Caco-2 (cell line): ENCODE measurements around the gene EPHB6. TPM values are rescaled to one million over a fixed set of nuclear protein-coding genes. Genes with fewer than 3 reads are reported as not detected.

Source experiments
- BruUV-seq: library from RNA; stranded (reverse); fragments of 400-500 nt; replicated peaks from 2 replicates; lab custom pipeline; 2021; lab: Mats Ljungman, UMichigan
- CTCF ChIA-PET: fragments of 300-600 bp; sonication (Branson Sonifier 250); formaldehyde crosslinking; loops from one replicate; lab custom pipeline; 2022; ENCODE audit warnings: antibody characterized with exemption; lab: Charles Lee
- POLR2A ChIA-PET: fragments of 300-600 bp; sonication (Branson Sonifier 250); formaldehyde crosslinking; loops from one replicate; lab custom pipeline; 2022; ENCODE audit warnings: antibody characterized with exemption; lab: Charles Lee
- DNase-seq, 2 experiments: peaks; one replicate each; pipeline versions ENCODE4 v3.0.0 to v3.0.0-alpha.2; 2020 to 2022
- H3K27me3 ChIP-seq: replicated peaks from 2 replicates; pipeline ENCODE4 v1.6.0; 2011; ENCODE audit warnings: low read length; ENCODE audit not compliant: control insufficient read depth, insufficient read depth
- H3K36me3 ChIP-seq: 2 replicates; pipeline ENCODE4 v1.5.1; 2011; ENCODE audit warnings: low read length; ENCODE audit not compliant: control insufficient read depth, insufficient read depth
- H3K4me1 ChIP-seq: fragments of 250-450 bp; sonication (Bioruptor Pico); 2 replicates; pipeline ENCODE4 v1.5.1; 2020; ENCODE audit warnings: mild to moderate bottlenecking
- H3K4me3 ChIP-seq: 2 replicates; pipeline ENCODE4 v1.5.1; 2011; ENCODE audit warnings: low read depth, mild to moderate bottlenecking, control low read depth, low read length
- H3K9me3 ChIP-seq: fragments of 250-450 bp; sonication (Bioruptor Pico); 2 replicates; pipeline ENCODE4 v1.5.1; 2020; ENCODE audit warnings: mild to moderate bottlenecking, moderate library complexity
- H3K27ac Mint-ChIP-seq: one replicate; pipeline ENCODE4 v1.8.0; 2022; ENCODE audit warnings: mixed read lengths; ENCODE audit not compliant: unreplicated experiment
- H3K27me3 Mint-ChIP-seq: one replicate; pipeline ENCODE4 v1.8.0; 2022; ENCODE audit warnings: mixed read lengths; ENCODE audit not compliant: insufficient read depth, unreplicated experiment
- H3K36me3 Mint-ChIP-seq: one replicate; pipeline ENCODE4 v1.8.0; 2022; ENCODE audit warnings: mild to moderate bottlenecking, mixed read lengths; ENCODE audit not compliant: insufficient read depth, unreplicated experiment
- H3K4me1 Mint-ChIP-seq: one replicate; pipeline ENCODE4 v1.8.0; 2022; ENCODE audit warnings: low read depth, mixed read lengths; ENCODE audit not compliant: unreplicated experiment
- H3K4me3 Mint-ChIP-seq: one replicate; pipeline ENCODE4 v1.8.0; 2022; ENCODE audit warnings: mild to moderate bottlenecking, moderate library complexity, mixed read lengths; ENCODE audit not compliant: unreplicated experiment
- H3K9me3 Mint-ChIP-seq: one replicate; pipeline ENCODE4 v1.8.0; 2022; ENCODE audit warnings: mixed read lengths; ENCODE audit not compliant: unreplicated experiment
- CTCF ChIP-seq, 2 experiments: fragments of 200-600 bp in 1 of 2; IDR thresholded peaks; 1 replicate in 1 of 2; 2 replicates in 1 of 2; pipeline versions ENCODE4 v1.5.1 to v1.8.0; 2011 to 2022; ENCODE audit warnings: antibody characterized with exemption in 1 of 2, control low read depth in 1 of 2, inconsistent platforms in 1 of 2, low read depth in 1 of 2, low read length in 1 of 2, mild to moderate bottlenecking in 1 of 2, moderate library complexity in 1 of 2; ENCODE audit not compliant: insufficient read depth in 1 of 2, severe bottlenecking in 1 of 2, unreplicated experiment in 1 of 2
- intact Hi-C: fragments of 100-400 bp; cut with micrococcal nuclease; formaldehyde crosslinking; loops from one replicate; pipeline ENCODE4 v1.10.0; 2022; ENCODE audit not compliant: unreplicated experiment
- total RNA-seq: library from RNA; stranded (reverse); gene quantifications from 2 replicates; pipeline ENCODE4 v1.2.3, GENCODE V29; 2022

The EPHB6 gene
- total RNA-seq, 1 experiment from 2014 or later, result 2.7 TPM

- CTCF ChIA-PET, result no interaction called here
- Mint-ChIP-seq H3K9me3 (peaks cover 19% of the 10 kb centered on the region), H3K27ac (no peak overlapping the region), H3K36me3 (no peaks in the 10 kb centered on the region), H3K4me3 (no peak overlapping the region), H3K4me1 (peaks cover 31% of the 10 kb centered on the region), H3K27me3 (no peaks in the 10 kb centered on the region)
- intact Hi-C loops, result no loop called here
- H3K36me3 ChIP-seq, result no peaks in the 10 kb centered on the region
- no peak overlapping the region for H3K4me3 ChIP-seq
- no peaks in the 10 kb centered on the region for H3K27me3 ChIP-seq
- H3K9me3 ChIP-seq, result peaks cover 11% of the 10 kb centered on the region
- H3K4me1 ChIP-seq, result peaks cover 35% of the 10 kb centered on the region
- POLR2A ChIA-PET, result no interaction called here
- BruUV-seq, result no TSS peak
- no peak for TF ChIP-seq CTCF (IDR thresholded peaks at IDR 0.05; ENCODE audit: insufficient read depth in 1 of 2, low read depth in 1 of 2, low read length in 1 of 2, severe bottlenecking in 1 of 2, unreplicated experiment in 1 of 2)
- DNase-seq, result no peak
Observed at GRCh38 chr7:142904128-142904527, 49.3 kb downstream of the EPHB6 start.

GRCh38 chr7:142905759-142906158 is 50.9 kb downstream of the EPHB6 start:
- Histone ChIP-seq H3K36me3 (no peaks in the 10 kb centered on the region), H3K9me3 (peaks cover 13% of the 10 kb centered on the region), H3K4me1 (peaks cover 38% of the 10 kb centered on the region), H3K27me3 (no peaks in the 10 kb centered on the region), H3K4me3 (no peak overlapping the region)
- Mint-ChIP-seq H3K9me3 (peaks cover 31% of the 10 kb centered on the region), H3K27me3 (no peaks in the 10 kb centered on the region), H3K4me3 (no peak overlapping the region), H3K4me1 (peaks cover 38% of the 10 kb centered on the region), H3K27ac (no peak overlapping the region), H3K36me3 (no peaks in the 10 kb centered on the region)
- no peak for TF ChIP-seq CTCF (IDR thresholded peaks at IDR 0.05; ENCODE audit: insufficient read depth in 1 of 2, low read depth in 1 of 2, low read length in 1 of 2, severe bottlenecking in 1 of 2, unreplicated experiment in 1 of 2)
- intact Hi-C loops, result no loop called here
- ChIA-PET CTCF (no interaction called here), POLR2A (no interaction called here)
- BruUV-seq, result no TSS peak
- DNase-seq, result no peak

- Histone ChIP-seq H3K27me3 (no peaks in the 10 kb centered on the region), H3K9me3 (peaks cover 20% of the 10 kb centered on the region), H3K4me1 (peaks cover 39% of the 10 kb centered on the region), H3K36me3 (no peaks in the 10 kb centered on the region; the same call in 1 of the 2 replicates), H3K4me3 (no peak overlapping the region)
- Mint-ChIP-seq H3K9me3 (peaks cover 40% of the 10 kb centered on the region), H3K4me3 (no peak overlapping the region), H3K36me3 (no peaks in the 10 kb centered on the region), H3K4me1 (peaks cover 41% of the 10 kb centered on the region), H3K27me3 (no peaks in the 10 kb centered on the region), H3K27ac (no peak overlapping the region)
- ChIA-PET POLR2A (no interaction called here), CTCF (no interaction called here)
- BruUV-seq, result no TSS peak
- no peak for DNase-seq
- no peak for TF ChIP-seq CTCF (IDR thresholded peaks at IDR 0.05; ENCODE audit: insufficient read depth in 1 of 2, low read depth in 1 of 2, low read length in 1 of 2, severe bottlenecking in 1 of 2, unreplicated experiment in 1 of 2)
- intact Hi-C loops, result no loop called here
Observed at GRCh38 chr7:142906643-142907042, 51.8 kb downstream of the EPHB6 start.
